HEK293T (cell line): ENCODE results near the gene SH3PXD2A.

Experiments
- ARNT ChIP-seq: fragments of 450-650 bp; IDR thresholded peaks from 2 replicates; pipeline ENCODE4 v1.6.1; 2017; ENCODE audit warnings: mild to moderate bottlenecking
- BHLHE40 ChIP-seq: fragments of 450-650 bp; IDR thresholded peaks from 2 replicates; pipeline ENCODE4 v1.6.1; 2016; ENCODE audit warnings: mild to moderate bottlenecking, moderate library complexity, borderline replicate concordance
- CTBP1 ChIP-seq: fragments of 450-650 bp; IDR thresholded peaks from 2 replicates; pipeline ENCODE4 v1.6.1; 2016; ENCODE audit warnings: borderline replicate concordance
- ELF4 ChIP-seq: fragments of 450-650 bp; IDR thresholded peaks from 2 replicates; pipeline ENCODE4 v1.6.1; 2017; ENCODE audit warnings: antibody characterized with exemption
- FOXK2 ChIP-seq: fragments of 450-650 bp; IDR thresholded peaks from 2 replicates; pipeline ENCODE4 v1.6.1; 2016; ENCODE audit warnings: mild to moderate bottlenecking
- FOXM1 ChIP-seq: fragments of 450-650 bp; IDR thresholded peaks from 2 replicates; pipeline ENCODE4 v1.6.1; 2017; ENCODE audit warnings: mild to moderate bottlenecking, borderline replicate concordance
- L3MBTL2 ChIP-seq: fragments of 450-650 bp; conservative IDR thresholded peaks from 2 replicates; pipeline ENCODE4 v1.6.1; 2016; ENCODE audit warnings: mild to moderate bottlenecking
- LEF1 ChIP-seq: fragments of 450-650 bp; IDR thresholded peaks from 2 replicates; pipeline ENCODE4 v1.6.1; 2017; ENCODE audit warnings: mild to moderate bottlenecking, borderline replicate concordance
- NFRKB ChIP-seq: fragments of 450-650 bp; IDR thresholded peaks from 2 replicates; pipeline ENCODE4 v1.6.1; 2016; ENCODE audit warnings: mild to moderate bottlenecking, moderate library complexity
- SP1 ChIP-seq: fragments of 450-650 bp; IDR thresholded peaks from 2 replicates; pipeline ENCODE4 v1.6.1; 2017
- SUZ12 ChIP-seq: fragments of 450-650 bp; IDR thresholded peaks from 2 replicates; pipeline ENCODE4 v1.6.1; 2016; ENCODE audit warnings: mild to moderate bottlenecking
- TARDBP ChIP-seq: fragments of 450-650 bp; IDR thresholded peaks from 2 replicates; pipeline ENCODE4 v1.6.1; 2016
- ZNF384 ChIP-seq: fragments of 450-650 bp; IDR thresholded peaks from 2 replicates; pipeline ENCODE4 v1.6.1; 2016
- TF ChIP-seq, protein P1 (sequence below): fragments of 450-650 bp; IDR thresholded peaks from 2 replicates; pipeline ENCODE4 v1.6.1; 2016

DNA sequence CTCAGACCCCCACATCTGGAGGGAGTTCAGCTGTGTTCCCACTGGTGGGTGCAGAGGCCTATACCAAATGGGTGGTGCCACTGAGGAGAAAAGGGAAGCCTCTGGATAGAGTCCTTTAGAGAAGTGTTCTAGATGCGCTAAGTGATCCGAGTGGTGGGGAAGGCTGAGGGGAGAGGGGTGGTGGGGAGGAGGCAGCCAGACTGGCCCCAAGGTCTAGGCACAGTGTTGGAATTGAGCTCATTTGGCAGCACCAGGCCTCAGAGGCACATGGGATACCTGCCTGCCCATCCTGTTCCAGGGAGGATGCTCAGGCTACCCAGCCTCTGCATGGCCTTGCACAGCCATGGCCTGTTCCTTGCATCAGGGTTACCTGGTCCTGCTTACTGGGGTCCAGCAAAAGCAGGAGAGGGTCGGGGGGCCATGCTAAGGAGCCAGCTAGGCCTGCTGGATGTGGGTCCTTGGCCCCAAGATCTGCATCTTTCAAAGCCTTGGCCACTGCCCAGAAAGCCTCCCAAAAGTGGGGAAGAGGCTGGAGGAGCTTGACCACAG lies 262.3 kb downstream of the SH3PXD2A start:
- TF ChIP-seq FOXM1 (no peak), BHLHE40 (no peak), SP1 (no peak), ARNT (no peak), CTBP1 (no peak), TARDBP (no peak), ZNF384 (no peak), LEF1 (no peak), FOXK2 (no peak), ELF4 (no peak), L3MBTL2 (no peak), SUZ12 (no peak), NFRKB (no peak)
- TF ChIP-seq, protein P1, sequence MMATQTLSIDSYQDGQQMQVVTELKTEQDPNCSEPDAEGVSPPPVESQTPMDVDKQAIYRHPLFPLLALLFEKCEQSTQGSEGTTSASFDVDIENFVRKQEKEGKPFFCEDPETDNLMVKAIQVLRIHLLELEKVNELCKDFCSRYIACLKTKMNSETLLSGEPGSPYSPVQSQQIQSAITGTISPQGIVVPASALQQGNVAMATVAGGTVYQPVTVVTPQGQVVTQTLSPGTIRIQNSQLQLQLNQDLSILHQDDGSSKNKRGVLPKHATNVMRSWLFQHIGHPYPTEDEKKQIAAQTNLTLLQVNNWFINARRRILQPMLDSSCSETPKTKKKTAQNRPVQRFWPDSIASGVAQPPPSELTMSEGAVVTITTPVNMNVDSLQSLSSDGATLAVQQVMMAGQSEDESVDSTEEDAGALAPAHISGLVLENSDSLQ: no peak
